Measurements from ENCODE around the gene LRIG2. TPM values are rescaled to one million over a fixed set of nuclear protein-coding genes. Genes with fewer than 3 reads are reported as not detected.

Gene LRIG2
- total and polyA plus RNA-seq, 2 of the 13 experiments (the other 11 are each of a cell fraction or from before 2014, with no cell fraction given), result 8.1 to 12.2 TPM

DNA sequence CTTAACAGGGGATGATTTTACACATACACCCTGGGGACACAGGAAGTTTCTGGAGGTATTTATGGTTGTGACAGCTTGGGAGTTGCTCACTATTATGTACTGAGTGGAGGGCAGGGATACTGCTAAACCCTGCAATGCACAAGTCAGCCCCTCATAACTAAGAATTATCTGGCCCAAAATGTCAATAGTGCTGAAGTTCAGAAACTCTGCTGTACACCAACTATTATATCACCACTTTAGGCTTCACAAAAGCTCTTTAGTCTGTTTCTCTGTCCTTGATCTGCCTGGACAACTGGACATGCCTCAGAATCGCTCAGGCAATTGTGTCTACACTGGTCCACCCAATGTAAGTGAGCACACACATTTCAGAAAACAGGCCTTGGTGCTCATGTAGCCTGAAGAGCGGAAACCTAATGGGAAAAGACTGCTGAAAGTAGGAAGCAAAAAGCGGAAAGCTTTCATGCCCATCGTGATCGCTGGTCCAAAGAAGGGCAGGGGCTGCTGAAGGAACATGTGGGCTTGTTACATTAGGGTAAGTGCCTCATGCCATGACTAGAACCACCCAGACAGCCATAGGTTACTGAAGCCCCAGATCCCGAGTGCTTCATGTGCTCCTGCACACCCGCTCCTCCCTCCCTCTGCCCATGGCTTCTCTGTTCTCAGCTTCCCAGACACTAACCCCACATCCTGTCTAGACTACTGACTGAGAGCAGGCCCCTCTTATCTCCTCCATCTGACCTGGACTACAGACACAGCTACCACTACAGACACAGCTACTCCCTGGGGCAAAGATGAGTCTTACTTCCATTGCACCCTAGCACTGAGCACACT is 73.5 kb downstream of the LRIG2 start (continued):
- TF ChIP-seq ZNF136 (CRISPR knock-in tag; IDR thresholded peaks at IDR 0.05; ENCODE audit: low read depth), result no peak
- TF ChIP-seq HNRNPL (IDR thresholded peaks at IDR 0.05; ENCODE audit: low read depth, low read length), result no peak
- TF ChIP-seq, protein P1, sequence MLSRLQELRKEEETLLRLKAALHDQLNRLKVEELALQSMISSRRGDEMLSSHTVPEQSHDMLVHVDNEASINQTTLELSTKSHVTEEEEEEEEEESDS (CRISPR knock-in tag; IDR thresholded peaks at IDR 0.05; ENCODE audit: borderline replicate concordance), result no peak
- no peak for TF ChIP-seq ADNP (CRISPR knock-in tag; IDR thresholded peaks at IDR 0.05)
- no peak for TF ChIP-seq ZNF234 (CRISPR knock-in tag; conservative IDR thresholded peaks at IDR 0.05)
- TF ChIP-seq ZNF331 (CRISPR knock-in tag; IDR thresholded peaks at IDR 0.05), result peak; percentile 10; the same call in 1 of the 2 replicates
- TF ChIP-seq ZNF660 (CRISPR knock-in tag; IDR thresholded peaks at IDR 0.05; ENCODE audit: borderline replicate concordance, low read depth), result no peak
- TF ChIP-seq, protein P2, sequence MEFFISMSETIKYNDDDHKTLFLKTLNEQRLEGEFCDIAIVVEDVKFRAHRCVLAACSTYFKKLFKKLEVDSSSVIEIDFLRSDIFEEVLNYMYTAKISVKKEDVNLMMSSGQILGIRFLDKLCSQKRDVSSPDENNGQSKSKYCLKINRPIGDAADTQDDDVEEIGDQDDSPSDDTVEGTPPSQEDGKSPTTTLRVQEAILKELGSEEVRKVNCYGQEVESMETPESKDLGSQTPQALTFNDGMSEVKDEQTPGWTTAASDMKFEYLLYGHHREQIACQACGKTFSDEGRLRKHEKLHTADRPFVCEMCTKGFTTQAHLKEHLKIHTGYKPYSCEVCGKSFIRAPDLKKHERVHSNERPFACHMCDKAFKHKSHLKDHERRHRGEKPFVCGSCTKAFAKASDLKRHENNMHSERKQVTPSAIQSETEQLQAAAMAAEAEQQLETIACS (CRISPR knock-in tag; IDR thresholded peaks at IDR 0.05), result no peak
- TF ChIP-seq, protein P3, sequence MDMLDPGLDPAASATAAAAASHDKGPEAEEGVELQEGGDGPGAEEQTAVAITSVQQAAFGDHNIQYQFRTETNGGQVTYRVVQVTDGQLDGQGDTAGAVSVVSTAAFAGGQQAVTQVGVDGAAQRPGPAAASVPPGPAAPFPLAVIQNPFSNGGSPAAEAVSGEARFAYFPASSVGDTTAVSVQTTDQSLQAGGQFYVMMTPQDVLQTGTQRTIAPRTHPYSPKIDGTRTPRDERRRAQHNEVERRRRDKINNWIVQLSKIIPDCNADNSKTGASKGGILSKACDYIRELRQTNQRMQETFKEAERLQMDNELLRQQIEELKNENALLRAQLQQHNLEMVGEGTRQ (IDR thresholded peaks at IDR 0.05; ENCODE audit: low read depth, low read length), result no peak
- TF ChIP-seq, protein P3 (CRISPR knock-in tag; IDR thresholded peaks at IDR 0.05; ENCODE audit: borderline replicate concordance), result no peak
- TF ChIP-seq JUNB (CRISPR knock-in tag; IDR thresholded peaks at IDR 0.05; ENCODE audit: borderline replicate concordance), result no peak
- TF ChIP-seq, protein P4, sequence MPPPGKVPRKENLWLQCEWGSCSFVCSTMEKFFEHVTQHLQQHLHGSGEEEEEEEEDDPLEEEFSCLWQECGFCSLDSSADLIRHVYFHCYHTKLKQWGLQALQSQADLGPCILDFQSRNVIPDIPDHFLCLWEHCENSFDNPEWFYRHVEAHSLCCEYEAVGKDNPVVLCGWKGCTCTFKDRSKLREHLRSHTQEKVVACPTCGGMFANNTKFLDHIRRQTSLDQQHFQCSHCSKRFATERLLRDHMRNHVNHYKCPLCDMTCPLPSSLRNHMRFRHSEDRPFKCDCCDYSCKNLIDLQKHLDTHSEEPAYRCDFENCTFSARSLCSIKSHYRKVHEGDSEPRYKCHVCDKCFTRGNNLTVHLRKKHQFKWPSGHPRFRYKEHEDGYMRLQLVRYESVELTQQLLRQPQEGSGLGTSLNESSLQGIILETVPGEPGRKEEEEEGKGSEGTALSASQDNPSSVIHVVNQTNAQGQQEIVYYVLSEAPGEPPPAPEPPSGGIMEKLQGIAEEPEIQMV (CRISPR knock-in tag; IDR thresholded peaks at IDR 0.05; ENCODE audit: low read depth), result peak; percentile 42; the same call in 1 of the 2 replicates
- TF ChIP-seq FOXM1 (CRISPR knock-in tag; IDR thresholded peaks at IDR 0.05), result no peak
- TF ChIP-seq ZNF263 (CRISPR knock-in tag; IDR thresholded peaks at IDR 0.05), result peak; percentile 86
- TF ChIP-seq ZMYM4 (CRISPR knock-in tag; IDR thresholded peaks at IDR 0.05), result 0 out of 2 replicates have a peak, but pooled peaks have one; percentile 22
- no peak for TF ChIP-seq ZNF543 (CRISPR knock-in tag; IDR thresholded peaks at IDR 0.05)
- TF ChIP-seq SNAI1 (CRISPR knock-in tag; IDR thresholded peaks at IDR 0.05; ENCODE audit: borderline replicate concordance), result no peak
- TF ChIP-seq GATA4 (IDR thresholded peaks at IDR 0.05; ENCODE audit: borderline replicate concordance, low read depth), result peak; percentile 36; the same call in 1 of the 2 replicates
- TF ChIP-seq SRSF9 (IDR thresholded peaks at IDR 0.05; ENCODE audit: borderline replicate concordance, insufficient read depth, low read depth, low read length, poor library complexity, severe bottlenecking), result no peak
- peak; percentile 60 for TF ChIP-seq PHF5A (CRISPR knock-in tag; IDR thresholded peaks at IDR 0.05; ENCODE audit: low read depth, unreplicated experiment)
- no peak for TF ChIP-seq SP2 (CRISPR knock-in tag; IDR thresholded peaks at IDR 0.05)
- peak; percentile 66; the same call in 1 of the 2 replicates for TF ChIP-seq ETV5 (CRISPR knock-in tag; IDR thresholded peaks at IDR 0.05; ENCODE audit: borderline replicate concordance)
- TF ChIP-seq TOE1 (CRISPR knock-in tag; IDR thresholded peaks at IDR 0.05), result no peak
- TF ChIP-seq EZH2 (conservative IDR thresholded peaks at IDR 0.05; ENCODE audit: low read depth, low read length), result no peak

Measured in HepG2 (cell line).